ENCODE measurements around the gene MGAT2. TPM values are rescaled to one million over a fixed set of nuclear protein-coding genes. Genes with fewer than 3 reads are reported as not detected.
"Not testable (repeated sequence)": the region's sequence is repeated elsewhere in the genome, so short reads cannot be mapped to it uniquely, and the experiment has no call there.

The MGAT2 gene
- total RNA-seq, 6 donors from 2014 or later: 14.7 to 41.7 (median 25.5) TPM

DNA sequence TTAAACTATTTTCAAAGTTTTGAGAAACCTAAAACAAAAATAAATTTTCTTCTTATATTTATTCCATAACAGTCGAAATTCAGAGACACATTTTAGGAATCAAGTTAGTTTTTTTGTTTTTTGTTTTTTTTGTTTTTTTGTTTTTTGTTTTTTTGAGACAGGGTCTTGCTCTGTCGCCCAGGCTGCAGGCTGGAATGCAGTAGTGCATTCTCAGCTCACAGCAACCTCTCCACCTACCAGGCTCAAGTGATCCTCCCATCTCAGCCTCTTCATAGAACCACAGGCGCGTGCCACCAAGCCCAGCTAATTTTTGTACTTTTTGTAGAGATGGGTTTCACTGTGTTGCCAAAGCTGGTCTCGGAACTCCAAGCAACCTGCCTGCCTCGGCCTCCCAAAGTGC lies 32.9 kb downstream of the MGAT2 start:
- WGBS, 2 donors: 98% methylated on average over 6 of the region's 6 CpGs
- no peak overlapping the region for H3K4me3 ChIP-seq

DNA sequence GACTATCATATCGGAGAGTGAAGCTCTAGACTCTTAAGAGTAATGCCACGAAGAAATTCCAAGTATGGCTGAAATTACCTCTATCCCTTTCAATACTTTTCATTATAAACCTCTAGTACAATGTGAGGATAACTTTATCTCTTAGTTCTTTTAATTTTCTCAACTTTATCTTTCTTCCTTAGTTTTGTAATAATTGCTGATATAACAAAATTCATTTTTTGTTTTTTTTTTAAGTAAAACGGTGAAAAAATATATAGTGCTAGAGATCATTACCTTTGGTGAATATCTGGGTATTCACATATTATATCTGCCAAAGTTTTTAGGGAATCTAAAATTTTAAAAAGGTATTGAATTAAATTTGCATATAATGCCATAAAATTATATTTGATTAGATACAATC lies 33.9 kb downstream of the MGAT2 start:
- Histone ChIP-seq H3K27me3 (no peaks in the 10 kb centered on the region), H3K27ac (no peak overlapping the region), H3K36me3 (no peaks in the 10 kb centered on the region), H3K9me3 (no peaks in the 10 kb centered on the region), H3K4me1 (no peaks in the 10 kb centered on the region), H3K4me3 (no peak overlapping the region)
- no peak for TF ChIP-seq POLR2AphosphoS5 (IDR thresholded peaks at IDR 0.05)
- TF ChIP-seq POLR2A (IDR thresholded peaks at IDR 0.05): no peak
- TF ChIP-seq EP300 (IDR thresholded peaks at IDR 0.05): no peak
- TF ChIP-seq, protein P1, sequence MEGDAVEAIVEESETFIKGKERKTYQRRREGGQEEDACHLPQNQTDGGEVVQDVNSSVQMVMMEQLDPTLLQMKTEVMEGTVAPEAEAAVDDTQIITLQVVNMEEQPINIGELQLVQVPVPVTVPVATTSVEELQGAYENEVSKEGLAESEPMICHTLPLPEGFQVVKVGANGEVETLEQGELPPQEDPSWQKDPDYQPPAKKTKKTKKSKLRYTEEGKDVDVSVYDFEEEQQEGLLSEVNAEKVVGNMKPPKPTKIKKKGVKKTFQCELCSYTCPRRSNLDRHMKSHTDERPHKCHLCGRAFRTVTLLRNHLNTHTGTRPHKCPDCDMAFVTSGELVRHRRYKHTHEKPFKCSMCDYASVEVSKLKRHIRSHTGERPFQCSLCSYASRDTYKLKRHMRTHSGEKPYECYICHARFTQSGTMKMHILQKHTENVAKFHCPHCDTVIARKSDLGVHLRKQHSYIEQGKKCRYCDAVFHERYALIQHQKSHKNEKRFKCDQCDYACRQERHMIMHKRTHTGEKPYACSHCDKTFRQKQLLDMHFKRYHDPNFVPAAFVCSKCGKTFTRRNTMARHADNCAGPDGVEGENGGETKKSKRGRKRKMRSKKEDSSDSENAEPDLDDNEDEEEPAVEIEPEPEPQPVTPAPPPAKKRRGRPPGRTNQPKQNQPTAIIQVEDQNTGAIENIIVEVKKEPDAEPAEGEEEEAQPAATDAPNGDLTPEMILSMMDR (IDR thresholded peaks at IDR 0.05): no peak
- ATAC-seq (ENCODE audit: low FRiP score in 2 of 2) (no peak), DNase-seq (no peak)
- WGBS, 2 donors: 94 to 97% methylated on average over 3 of the region's 3 CpGs

More for the DNA sequence above, 32.9 kb downstream of the MGAT2 start:
- TF ChIP-seq, protein P1 (IDR thresholded peaks at IDR 0.05): no peak
- TF ChIP-seq POLR2AphosphoS5 (IDR thresholded peaks at IDR 0.05) (no peak), POLR2A (IDR thresholded peaks at IDR 0.05) (no peak), EP300 (IDR thresholded peaks at IDR 0.05) (no peak)
- no peak for DNase-seq
- Histone ChIP-seq H3K9me3 (no peaks in the 10 kb centered on the region), H3K27me3 (no peaks in the 10 kb centered on the region), H3K27ac (no peak overlapping the region), H3K36me3 (no peaks in the 10 kb centered on the region), H3K4me1 (no peaks in the 10 kb centered on the region)
- no peak for ATAC-seq (ENCODE audit: low FRiP score in 2 of 2)

DNA sequence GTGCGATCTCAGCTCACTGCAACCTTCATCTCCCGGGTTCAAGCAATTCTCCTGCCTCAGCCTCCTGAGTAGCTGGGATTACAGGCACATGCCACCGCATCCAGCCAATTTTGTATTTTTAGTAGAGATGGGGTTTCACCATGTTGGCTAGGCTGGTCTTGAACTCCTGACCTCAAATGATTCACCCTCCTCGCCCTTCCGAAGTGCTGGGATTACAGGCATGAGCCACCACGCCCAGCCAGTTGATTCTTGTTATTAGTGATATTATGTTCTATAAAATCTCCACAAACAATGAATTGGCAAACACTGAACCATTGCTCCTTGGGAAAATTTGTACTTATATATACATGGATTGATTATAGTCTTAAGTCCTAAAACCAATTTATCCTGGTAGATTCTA lies 36.9 kb downstream of the MGAT2 start:
- not testable (repeated sequence) for H3K36me3 ChIP-seq; DNase-seq; H3K4me1 ChIP-seq; H3K27ac ChIP-seq; H3K9me3 ChIP-seq; H3K27me3 ChIP-seq; H3K4me3 ChIP-seq; ATAC-seq (ENCODE audit: low FRiP score in 2 of 2)
- 92 to 95% methylated on average over 6 of the region's 6 CpGs for WGBS, 2 donors

DNA sequence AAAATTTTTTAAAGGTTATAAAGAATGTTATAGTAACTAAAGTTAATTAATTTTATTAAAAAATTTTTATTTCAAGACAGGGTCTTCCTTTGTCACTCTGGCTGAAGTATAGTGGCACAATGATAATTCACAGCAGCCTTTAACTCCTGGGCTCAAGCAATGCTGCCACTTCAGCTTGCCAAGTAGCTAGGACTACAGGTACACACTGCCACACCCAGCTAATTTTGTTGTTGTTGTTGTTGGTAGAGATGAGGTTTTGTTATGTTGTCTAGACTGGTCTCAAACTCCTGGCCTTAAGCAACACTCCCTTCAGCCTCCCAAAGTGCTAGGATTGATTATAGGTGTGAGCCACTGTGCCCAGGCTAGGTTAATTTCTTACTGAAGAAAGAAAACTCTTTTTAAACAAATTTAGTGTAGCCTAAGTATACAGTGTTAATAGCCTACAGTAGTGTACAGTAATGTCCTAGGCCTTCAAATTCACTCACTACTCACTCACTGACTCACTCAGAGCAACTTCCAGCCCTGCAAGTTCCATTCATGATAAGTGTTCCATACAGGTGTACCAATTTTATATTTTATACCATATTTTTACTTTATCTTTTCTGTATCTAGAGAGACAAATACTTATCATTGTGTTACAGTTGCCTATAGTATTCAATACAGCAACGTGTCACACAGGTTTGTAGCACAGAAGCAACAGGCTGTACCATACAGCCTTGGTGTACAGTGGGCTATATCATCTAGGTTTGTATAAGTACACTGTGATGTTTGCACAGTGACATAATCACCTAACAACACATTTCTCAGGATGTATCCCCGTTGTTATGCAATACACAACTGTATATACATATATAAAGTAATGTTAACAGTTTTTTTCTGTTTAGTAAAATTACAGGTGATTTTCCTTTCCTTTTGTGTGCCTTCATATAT lies 39.2 kb downstream of the MGAT2 start:
- TF ChIP-seq POLR2AphosphoS5 (IDR thresholded peaks at IDR 0.05) (no peak), POLR2A (IDR thresholded peaks at IDR 0.05) (no peak), EP300 (IDR thresholded peaks at IDR 0.05) (no peak)
- TF ChIP-seq, protein P1 (IDR thresholded peaks at IDR 0.05): no peak
- Histone ChIP-seq H3K4me1 (no peaks in the 10 kb centered on the region), H3K27ac (no peak overlapping the region), H3K27me3 (no peaks in the 10 kb centered on the region), H3K36me3 (no peaks in the 10 kb centered on the region), H3K9me3 (no peaks in the 10 kb centered on the region), H3K4me3 (no peak overlapping the region)
- DNase-seq (no peak), ATAC-seq (ENCODE audit: low FRiP score in 2 of 2) (no peak)
- 75 to 87% methylated on average over 2 of the region's 2 CpGs for WGBS, 2 donors

DNA sequence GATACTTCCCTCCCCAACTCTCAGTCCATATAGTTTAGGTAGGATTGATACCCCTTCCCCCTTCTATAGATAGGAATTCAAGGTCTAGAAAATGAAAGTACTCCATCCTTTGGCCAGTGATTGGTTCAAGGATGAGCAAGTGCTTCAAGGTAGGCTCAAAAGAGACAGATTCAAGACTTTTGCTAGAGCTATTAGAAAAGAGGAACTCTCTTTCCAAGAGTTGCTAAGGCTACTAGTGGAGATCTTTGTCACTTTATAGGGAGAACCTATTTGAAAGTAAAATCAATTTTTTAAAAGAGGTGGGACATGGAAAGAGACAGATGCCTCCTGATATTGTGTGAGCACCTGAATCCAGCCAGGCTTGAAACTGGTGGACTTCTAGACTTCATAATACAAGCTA lies 49.9 kb downstream of the MGAT2 start:
- TF ChIP-seq POLR2AphosphoS5 (IDR thresholded peaks at IDR 0.05): no peak

More for the DNA sequence above, 49.9 kb downstream of the MGAT2 start:
- no peak for ATAC-seq (ENCODE audit: low FRiP score in 2 of 2)
- Histone ChIP-seq H3K4me1 (no peaks in the 10 kb centered on the region), H3K4me3 (no peak overlapping the region), H3K27me3 (no peaks in the 10 kb centered on the region), H3K9me3 (no peaks in the 10 kb centered on the region), H3K36me3 (peaks cover 0 to 3% (median 0%) of the 10 kb centered on the region in 4 donors), H3K27ac (no peak overlapping the region)
- DNase-seq: no peak

Small RNA genes within 50 kb of the gene (small RNA-seq; reads per million reads assigned to genes)
- gene AL139099.3 (0 reads per million in 4 donors), gene AL139099.4 (0 reads per million in 4 donors), gene RF00019 (0 reads per million in 4 donors)

Other genes starting within 250 kb of the MGAT2 start
- 1,000 to 10,000 TPM in 4 of 6 donors, 100 to 1,000 TPM in 2; 308 to 5,471 (median 1,242) TPM for gene RPS29, start 34.4 kb upstream of the MGAT2 start, total RNA-seq
- 10 to 100 TPM in 1 of 6 donors, 1 to 10 TPM in 5; 1.6 to 13.6 (median 8.1) TPM for gene LRR1, start 21.9 kb upstream of the MGAT2 start, total RNA-seq
- 100 to 1,000 TPM in 5 of 6 donors, 10 to 100 TPM in 1; 98.0 to 264 (median 171) TPM for gene RPL36AL, start 173 bp upstream of the MGAT2 start, total RNA-seq
- 10 to 100 TPM in 3 of 6 donors, 1 to 10 TPM in 3; 6.1 to 17.6 (median 9.6) TPM for gene DNAAF2, start 14.4 kb downstream of the MGAT2 start, total RNA-seq
- 1 to 10 TPM in 4 of 6 donors, under 1 TPM in 2; 0.49 to 2.7 (median 2.1) TPM for gene POLE2, start 67.4 kb downstream of the MGAT2 start, total RNA-seq
- 10 to 100 TPM in 1 of 6 donors, 1 to 10 TPM in 5; 4.6 to 11.1 (median 5.3) TPM for gene KLHDC1, start 72.3 kb downstream of the MGAT2 start, total RNA-seq
- 10 to 100 TPM; 35.4 to 77.5 (median 53.8) TPM for gene KLHDC2, start 147.4 kb downstream of the MGAT2 start, total RNA-seq
- 100 to 1,000 TPM in 2 of 6 donors, 10 to 100 TPM in 4; 47.9 to 293 (median 73.7) TPM for gene NEMF, start 232.0 kb downstream of the MGAT2 start, total RNA-seq

Measured in upper lobe of left lung (tissue), 6 donors.